Measurements from ENCODE around the gene ZNRF2. TPM values are rescaled to one million over a fixed set of nuclear protein-coding genes. Genes with fewer than 3 reads are reported as not detected.

ZNRF2 gene
- total and polyA plus RNA-seq, 2 of the 4 experiments (the other 2 are of a cell fraction): 0.31 to 0.54 TPM

GRCh38 chr7:30249986-30250774, 34.2 kb upstream of the ZNRF2 start:
- ChIA-PET CTCF (no interaction called here), POLR2A (ENCODE audit: unreplicated experiment) (no interaction called here)
- H3K27me3 ChIP-seq (ENCODE audit: control insufficient read depth, insufficient read depth, low read length): peaks cover 25% of the 10 kb centered on the region
- WGBS, 2 experiments (ENCODE audit: extremely low coverage in 2 of 2, insufficient read length in 1 of 2): no CpG with 5 or more reads among the region's 2 CpGs
- TF ChIP-seq CEBPB (IDR thresholded peaks at IDR 0.05; ENCODE audit: low read depth, low read length) (no peak), MAFK (IDR thresholded peaks at IDR 0.05; ENCODE audit: low read depth, low read length) (no peak), NFE2L2 (IDR thresholded peaks at IDR 0.05; ENCODE audit: low read depth, low read length) (no peak), USF2 (IDR thresholded peaks at IDR 0.05; ENCODE audit: low read depth, low read length) (no peak), CHD1 (IDR thresholded peaks at IDR 0.05; ENCODE audit: low read depth, low read length) (no peak), RFX5 (IDR thresholded peaks at IDR 0.05; ENCODE audit: low read depth, low read length) (no peak), SMC3 (IDR thresholded peaks at IDR 0.05; ENCODE audit: low read depth, low read length) (no peak), CTCF (conservative IDR thresholded peaks at IDR 0.05; ENCODE audit: low read depth, low read length) (no peak), BHLHE40 (IDR thresholded peaks at IDR 0.05; ENCODE audit: low read depth, low read length) (no peak), RAD21 (IDR thresholded peaks at IDR 0.05; ENCODE audit: low read length) (no peak), ELK1 (IDR thresholded peaks at IDR 0.05; ENCODE audit: borderline replicate concordance, low read depth, low read length) (no peak), RCOR1 (IDR thresholded peaks at IDR 0.05; ENCODE audit: insufficient replicate concordance, low read length) (no peak), MAZ (IDR thresholded peaks at IDR 0.05; ENCODE audit: borderline replicate concordance, low read depth, low read length) (no peak), FOS (IDR thresholded peaks at IDR 0.05; ENCODE audit: low read depth, low read length) (no peak), MXI1 (IDR thresholded peaks at IDR 0.05; ENCODE audit: borderline replicate concordance, low read depth, low read length) (no peak), POLR2A (IDR thresholded peaks at IDR 0.05; ENCODE audit: low read depth, low read length) (no peak)
- no peak overlapping the region for H3K56ac ChIP-seq (ENCODE audit: extremely low read depth, insufficient read depth, low read length)
- no peak overlapping the region for H3K4me2 ChIP-seq (ENCODE audit: low read depth, low read length)
- intact Hi-C loops (cut with micrococcal nuclease) (no loop called here), dilution Hi-C loops (cut with HindIII; ENCODE audit: low sequenced_read_pairs, unreplicated experiment) (no loop called here), in situ Hi-C loops (cut with MboI; ENCODE audit: low sequenced_read_pairs) (no loop called here)
- DNase-seq: no peak
- H3K9ac ChIP-seq (ENCODE audit: low read depth, low read length): no peak overlapping the region
- H2AK5ac ChIP-seq (ENCODE audit: low read depth, low read length): no peak overlapping the region
- H3K14ac ChIP-seq (replicated peaks; ENCODE audit: low read depth, low read length): no peak overlapping the region
- no peak overlapping the region for H2BK20ac ChIP-seq (ENCODE audit: low read depth, low read length)
- H2BK120ac ChIP-seq (ENCODE audit: low read depth, low read length): no peak overlapping the region
- H4K91ac ChIP-seq (ENCODE audit: insufficient read depth, low read depth, low read length): no peak overlapping the region
- H4K5ac ChIP-seq (ENCODE audit: low read depth, low read length): no peak overlapping the region
- no peaks in the 10 kb centered on the region for H4K20me1 ChIP-seq (ENCODE audit: insufficient read depth, low read length)
- H3K4me1 ChIP-seq (ENCODE audit: control insufficient read depth, insufficient read depth, low read length): no peaks in the 10 kb centered on the region
- no peaks in the 10 kb centered on the region for H3K9me3 ChIP-seq (ENCODE audit: control insufficient read depth, insufficient read depth, low read length)
- no peak for ATAC-seq (ENCODE audit: low read depth)
- no peak overlapping the region for H4K8ac ChIP-seq (ENCODE audit: low read depth in 2 of 2, low read length in 2 of 2)
- H3K27ac ChIP-seq (ENCODE audit: insufficient read depth, low read length): no peak overlapping the region
- H2BK15ac ChIP-seq (ENCODE audit: low read depth, low read length): no peak overlapping the region
- no peaks in the 10 kb centered on the region for H3K36me3 ChIP-seq (ENCODE audit: control insufficient read depth, insufficient read depth, low read length)
- no peaks in the 10 kb centered on the region for H3K9me1 ChIP-seq (ENCODE audit: insufficient read depth, low read length)
- H3K79me1 ChIP-seq (ENCODE audit: low read depth in 1 of 2, low read length in 2 of 2): no peaks in the 10 kb centered on the region
- H3K23ac ChIP-seq (ENCODE audit: low read depth, low read length): no peak overlapping the region
- no peak overlapping the region for H3K18ac ChIP-seq (ENCODE audit: low read depth, low read length)
- H3K4ac ChIP-seq (ENCODE audit: low read depth, low read length): no peak overlapping the region
- H2AK9ac ChIP-seq (replicated peaks; ENCODE audit: low read depth, low read length, poor library complexity): no peak overlapping the region
- H3K4me3 ChIP-seq (ENCODE audit: insufficient read depth, low read depth, low read length): no peak overlapping the region
- H2BK5ac ChIP-seq (ENCODE audit: low read depth, low read length, poor library complexity, severe bottlenecking): no peak overlapping the region
- no TSS peak for BruUV-seq (replicated peaks)
- H2AFZ ChIP-seq (replicated peaks; ENCODE audit: low read length, poor library complexity): no peak overlapping the region

Data from IMR-90 (cell line).